ENCODE data around the gene MICA.

DNA sequence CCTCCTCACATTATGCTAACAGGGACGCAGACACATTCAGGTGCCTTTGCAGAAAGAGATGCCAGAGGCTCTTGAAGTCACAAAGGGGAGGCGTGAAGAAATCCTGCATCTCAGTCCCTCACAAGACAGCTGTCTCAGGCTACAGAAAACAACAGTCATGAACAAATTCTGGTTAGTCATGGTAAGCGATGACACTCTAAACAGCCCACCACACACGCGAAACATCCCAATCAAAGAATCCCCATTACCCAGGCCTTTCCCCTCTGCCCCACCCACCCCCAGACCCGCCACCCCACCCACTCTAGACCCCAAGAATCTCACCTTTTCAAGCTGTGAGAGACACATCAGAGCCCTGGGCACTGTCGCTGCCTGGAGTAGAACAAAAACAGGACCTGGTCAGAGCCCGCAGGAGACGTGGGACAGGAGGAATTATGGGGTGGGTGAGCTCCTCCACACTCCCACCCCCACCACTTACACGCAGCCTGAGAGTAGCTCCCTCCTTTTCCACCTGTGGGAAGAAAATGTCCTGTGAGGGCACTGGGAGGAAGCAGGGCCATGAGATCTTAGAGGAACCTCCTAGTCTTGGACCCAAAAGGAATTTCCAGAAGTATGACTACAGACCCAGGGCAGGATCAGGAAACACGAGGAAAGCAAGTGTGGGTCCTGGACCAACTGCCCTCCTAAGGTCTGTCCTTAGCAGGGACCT, 49.1 kb upstream of the MICA start:
- TF ChIP-seq, protein P1, sequence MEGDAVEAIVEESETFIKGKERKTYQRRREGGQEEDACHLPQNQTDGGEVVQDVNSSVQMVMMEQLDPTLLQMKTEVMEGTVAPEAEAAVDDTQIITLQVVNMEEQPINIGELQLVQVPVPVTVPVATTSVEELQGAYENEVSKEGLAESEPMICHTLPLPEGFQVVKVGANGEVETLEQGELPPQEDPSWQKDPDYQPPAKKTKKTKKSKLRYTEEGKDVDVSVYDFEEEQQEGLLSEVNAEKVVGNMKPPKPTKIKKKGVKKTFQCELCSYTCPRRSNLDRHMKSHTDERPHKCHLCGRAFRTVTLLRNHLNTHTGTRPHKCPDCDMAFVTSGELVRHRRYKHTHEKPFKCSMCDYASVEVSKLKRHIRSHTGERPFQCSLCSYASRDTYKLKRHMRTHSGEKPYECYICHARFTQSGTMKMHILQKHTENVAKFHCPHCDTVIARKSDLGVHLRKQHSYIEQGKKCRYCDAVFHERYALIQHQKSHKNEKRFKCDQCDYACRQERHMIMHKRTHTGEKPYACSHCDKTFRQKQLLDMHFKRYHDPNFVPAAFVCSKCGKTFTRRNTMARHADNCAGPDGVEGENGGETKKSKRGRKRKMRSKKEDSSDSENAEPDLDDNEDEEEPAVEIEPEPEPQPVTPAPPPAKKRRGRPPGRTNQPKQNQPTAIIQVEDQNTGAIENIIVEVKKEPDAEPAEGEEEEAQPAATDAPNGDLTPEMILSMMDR (IDR thresholded peaks at IDR 0.05) = no peak
- TF ChIP-seq POLR2A (IDR thresholded peaks at IDR 0.05) (no peak), POLR2AphosphoS5 (IDR thresholded peaks at IDR 0.05) (no peak)
